HepG2 (cell line): ENCODE measurements around the gene CEP128. TPM values are rescaled to one million over a fixed set of nuclear protein-coding genes. Genes with fewer than 3 reads are reported as not detected.

Experiments
- ATF7-NPFF ChIP-seq: sonication (generic); formaldehyde crosslinking; IDR thresholded peaks from 2 replicates; pipeline ENCODE4 v1.8.1; 2023; ENCODE audit warnings: mild to moderate bottlenecking, low read depth, missing genetic modification reagents, moderate library complexity
- CCDC6 ChIP-seq: sonication (generic); formaldehyde crosslinking; IDR thresholded peaks from 2 replicates; pipeline ENCODE4 v1.8.1; 2022; ENCODE audit warnings: mild to moderate bottlenecking, missing genetic modification reagents, moderate library complexity
- FLYWCH1 ChIP-seq: sonication (generic); formaldehyde crosslinking; IDR thresholded peaks from 2 replicates; pipeline ENCODE4 v1.8.1; 2023; ENCODE audit warnings: mild to moderate bottlenecking, missing genetic modification reagents
- KLF12 ChIP-seq: sonication (generic); formaldehyde crosslinking; IDR thresholded peaks from 2 replicates; pipeline ENCODE4 v1.4.0; 2020; ENCODE audit warnings: missing genetic modification reagents, borderline replicate concordance
- NR1H2 ChIP-seq: sonication (generic); formaldehyde crosslinking; IDR thresholded peaks from 2 replicates; pipeline ENCODE4 v1.8.1; 2022; ENCODE audit warnings: low read depth, missing genetic modification reagents, borderline replicate concordance
- PPARG ChIP-seq: conservative IDR thresholded peaks from 2 replicates; pipeline ENCODE4 v1.6.1; 2016; ENCODE audit warnings: missing biosample characterization, missing genetic modification reagents
- SOX5 ChIP-seq: IDR thresholded peaks from 2 replicates; pipeline ENCODE4 v1.6.1; 2016; ENCODE audit warnings: borderline replicate concordance
- TAF15 ChIP-seq: fragments of 200-400 bp; formaldehyde crosslinking; IDR thresholded peaks from one replicate; pipeline ENCODE4 v1.6.1; 2018; ENCODE audit warnings: mild to moderate bottlenecking, low read depth, low read length; ENCODE audit not compliant: poor library complexity, severe bottlenecking
- TBL1XR1 ChIP-seq: fragments of 150-350 bp; IDR thresholded peaks from 2 replicates; pipeline ENCODE4 v1.6.1; 2014; ENCODE audit warnings: borderline replicate concordance, low read length; ENCODE audit not compliant: partially characterized antibody
- ZFP82 ChIP-seq: sonication (generic); formaldehyde crosslinking; IDR thresholded peaks from 2 replicates; pipeline ENCODE4 v1.5.1; 2020; ENCODE audit warnings: mild to moderate bottlenecking, missing genetic modification reagents, borderline replicate concordance
- ZNF180 ChIP-seq: sonication (generic); formaldehyde crosslinking; IDR thresholded peaks from 2 replicates; pipeline ENCODE4 v1.4.0; 2020; ENCODE audit warnings: low read depth, missing genetic modification reagents, borderline replicate concordance
- ZNF260 ChIP-seq: sonication (generic); formaldehyde crosslinking; IDR thresholded peaks from 2 replicates; pipeline ENCODE4 v1.4.0; 2020; ENCODE audit warnings: missing genetic modification reagents, low read depth, mild to moderate bottlenecking, borderline replicate concordance
- ZNF292 ChIP-seq: sonication (generic); formaldehyde crosslinking; IDR thresholded peaks from 2 replicates; pipeline ENCODE4 v1.8.1; 2022; ENCODE audit warnings: mild to moderate bottlenecking, low read depth, missing genetic modification reagents, borderline replicate concordance
- ZNF547 ChIP-seq: sonication (generic); formaldehyde crosslinking; IDR thresholded peaks from 2 replicates; pipeline ENCODE4 v1.5.1; 2020; ENCODE audit warnings: mild to moderate bottlenecking, missing genetic modification reagents
- ZNF549 ChIP-seq: sonication (generic); formaldehyde crosslinking; IDR thresholded peaks from 2 replicates; pipeline ENCODE4 v1.5.0; 2020; ENCODE audit warnings: missing genetic modification reagents
- ZNF816 ChIP-seq: sonication (generic); formaldehyde crosslinking; IDR thresholded peaks from 2 replicates; pipeline ENCODE4 v1.8.0; 2022; ENCODE audit warnings: missing genetic modification reagents, mild to moderate bottlenecking, borderline replicate concordance
- polyA plus RNA-seq, 8 experiments: library from polyadenylated mRNA; depleted of rRNA in 3 of 8; stranded (reverse) in 7 of 8; unstranded in 1 of 8; fragments of >200 nt; fragmentation: Illumina TruSeq in 4 of 8; extraction: Trizol in 4 of 8; gene quantifications; 2 replicates each; pipeline versions ENCODE4 v1.2.1 to v1.2.3, GENCODE V29; 2011 to 2016; ENCODE audit warnings: low read depth in 4 of 8, missing spikeins in 1 of 8, mixed read lengths in 1 of 8; ENCODE audit not compliant: insufficient read depth in 1 of 8
- total RNA-seq, 5 experiments: library from RNA; depleted of rRNA; stranded (reverse); fragments of >200 nt; fragmentation: Illumina TruSeq; extraction: Trizol; gene quantifications; 2 replicates each; pipeline ENCODE4 v1.2.3, GENCODE V29; 2016; ENCODE audit warnings: low read depth in 1 of 5
- TF ChIP-seq, protein P1 (sequence below): sonication (generic); formaldehyde crosslinking; IDR thresholded peaks from 2 replicates; pipeline ENCODE4 v1.8.1; 2023; ENCODE audit warnings: mild to moderate bottlenecking, missing genetic modification reagents
- TF ChIP-seq, protein P2 (sequence below): sonication (generic); formaldehyde crosslinking; IDR thresholded peaks from 2 replicates; pipeline ENCODE4 v1.8.0; 2022; ENCODE audit warnings: missing genetic modification reagents, mild to moderate bottlenecking, moderate library complexity, borderline replicate concordance
- TF ChIP-seq, protein P3 (sequence below), 2 experiments: sonication (generic) in 1 of 2; formaldehyde crosslinking in 1 of 2; IDR thresholded peaks; 2 replicates each; pipeline versions ENCODE4 v1.6.1 to v1.9.0; 2014 to 2022; ENCODE audit warnings: antibody characterized with exemption in 1 of 2, borderline replicate concordance in 1 of 2, inconsistent platforms in 1 of 2, low read depth in 1 of 2, missing genetic modification reagents in 1 of 2

Gene CEP128
- total and polyA plus RNA-seq, 2 of the 13 experiments (the other 11 are each of a cell fraction or from before 2014, with no cell fraction given): 1.3 to 7.5 TPM

DNA sequence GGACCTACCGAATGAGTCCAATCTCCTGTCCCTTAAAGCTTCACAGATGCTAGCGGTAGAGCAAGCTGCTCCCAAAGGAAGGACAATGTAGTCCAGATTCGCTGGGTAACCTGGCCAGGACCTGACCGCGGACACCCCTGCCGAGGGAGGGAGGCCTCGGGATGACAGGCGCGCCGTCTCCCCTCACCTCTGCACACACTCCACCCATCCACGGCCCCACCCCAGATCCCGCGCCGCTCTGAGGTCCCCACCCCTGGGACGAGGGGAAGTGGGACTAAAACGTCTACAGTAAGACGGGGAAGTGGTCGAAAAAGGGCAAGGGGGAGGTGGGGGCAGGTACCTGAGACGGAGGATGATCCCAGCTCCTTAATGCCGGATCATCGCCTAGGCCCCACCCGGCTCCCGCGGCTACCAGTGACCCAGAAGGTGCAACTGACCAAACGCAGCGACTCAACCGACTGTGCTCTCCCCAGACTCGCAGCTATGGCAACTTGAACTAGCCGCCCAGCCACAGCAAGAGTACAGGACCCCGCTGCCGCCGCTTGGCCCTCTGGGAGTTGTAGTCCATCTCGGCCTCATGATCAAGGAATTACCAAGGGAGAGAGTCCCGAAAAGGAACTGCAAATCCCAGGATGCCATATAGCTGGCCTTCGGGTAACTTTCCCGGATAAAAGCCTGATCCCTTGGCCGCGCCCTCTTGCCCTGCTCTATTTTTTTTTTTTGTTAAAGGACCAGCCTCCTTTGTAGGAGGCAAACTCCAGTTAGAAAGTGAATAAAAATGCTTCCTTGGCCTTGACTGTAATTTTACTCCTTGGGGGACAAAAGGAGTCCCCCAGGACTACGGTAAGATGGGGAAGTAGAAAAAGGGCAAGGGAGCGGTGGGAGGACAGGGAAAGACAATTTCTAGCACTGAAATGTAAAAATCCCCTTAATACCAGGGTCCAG is at the start of gene CEP128 (continued):
- peak; percentile 26; the same call in 1 of the 2 replicates for TF ChIP-seq ZNF180
- TF ChIP-seq ZNF292: peak; percentile 47; the same call in 1 of the 2 replicates
- TF ChIP-seq, protein P1, sequence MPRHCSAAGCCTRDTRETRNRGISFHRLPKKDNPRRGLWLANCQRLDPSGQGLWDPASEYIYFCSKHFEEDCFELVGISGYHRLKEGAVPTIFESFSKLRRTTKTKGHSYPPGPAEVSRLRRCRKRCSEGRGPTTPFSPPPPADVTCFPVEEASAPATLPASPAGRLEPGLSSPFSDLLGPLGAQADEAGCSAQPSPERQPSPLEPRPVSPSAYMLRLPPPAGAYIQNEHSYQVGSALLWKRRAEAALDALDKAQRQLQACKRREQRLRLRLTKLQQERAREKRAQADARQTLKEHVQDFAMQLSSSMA (CRISPR knock-in tag): no peak
- TF ChIP-seq CCDC6 (CRISPR knock-in tag): no peak
- TF ChIP-seq, protein P2, sequence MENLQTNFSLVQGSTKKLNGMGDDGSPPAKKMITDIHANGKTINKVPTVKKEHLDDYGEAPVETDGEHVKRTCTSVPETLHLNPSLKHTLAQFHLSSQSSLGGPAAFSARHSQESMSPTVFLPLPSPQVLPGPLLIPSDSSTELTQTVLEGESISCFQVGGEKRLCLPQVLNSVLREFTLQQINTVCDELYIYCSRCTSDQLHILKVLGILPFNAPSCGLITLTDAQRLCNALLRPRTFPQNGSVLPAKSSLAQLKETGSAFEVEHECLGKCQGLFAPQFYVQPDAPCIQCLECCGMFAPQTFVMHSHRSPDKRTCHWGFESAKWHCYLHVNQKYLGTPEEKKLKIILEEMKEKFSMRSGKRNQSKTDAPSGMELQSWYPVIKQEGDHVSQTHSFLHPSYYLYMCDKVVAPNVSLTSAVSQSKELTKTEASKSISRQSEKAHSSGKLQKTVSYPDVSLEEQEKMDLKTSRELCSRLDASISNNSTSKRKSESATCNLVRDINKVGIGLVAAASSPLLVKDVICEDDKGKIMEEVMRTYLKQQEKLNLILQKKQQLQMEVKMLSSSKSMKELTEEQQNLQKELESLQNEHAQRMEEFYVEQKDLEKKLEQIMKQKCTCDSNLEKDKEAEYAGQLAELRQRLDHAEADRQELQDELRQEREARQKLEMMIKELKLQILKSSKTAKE (CRISPR knock-in tag): no peak
- no peak for TF ChIP-seq ZFP82 (CRISPR knock-in tag)
- TF ChIP-seq ZNF547 (CRISPR knock-in tag): no peak
- TF ChIP-seq TAF15: no peak
- peak; percentile 80 for TF ChIP-seq TBL1XR1
- TF ChIP-seq ZNF549 (CRISPR knock-in tag): no peak
- no peak for TF ChIP-seq ZNF816 (CRISPR knock-in tag)
- TF ChIP-seq, protein P3, sequence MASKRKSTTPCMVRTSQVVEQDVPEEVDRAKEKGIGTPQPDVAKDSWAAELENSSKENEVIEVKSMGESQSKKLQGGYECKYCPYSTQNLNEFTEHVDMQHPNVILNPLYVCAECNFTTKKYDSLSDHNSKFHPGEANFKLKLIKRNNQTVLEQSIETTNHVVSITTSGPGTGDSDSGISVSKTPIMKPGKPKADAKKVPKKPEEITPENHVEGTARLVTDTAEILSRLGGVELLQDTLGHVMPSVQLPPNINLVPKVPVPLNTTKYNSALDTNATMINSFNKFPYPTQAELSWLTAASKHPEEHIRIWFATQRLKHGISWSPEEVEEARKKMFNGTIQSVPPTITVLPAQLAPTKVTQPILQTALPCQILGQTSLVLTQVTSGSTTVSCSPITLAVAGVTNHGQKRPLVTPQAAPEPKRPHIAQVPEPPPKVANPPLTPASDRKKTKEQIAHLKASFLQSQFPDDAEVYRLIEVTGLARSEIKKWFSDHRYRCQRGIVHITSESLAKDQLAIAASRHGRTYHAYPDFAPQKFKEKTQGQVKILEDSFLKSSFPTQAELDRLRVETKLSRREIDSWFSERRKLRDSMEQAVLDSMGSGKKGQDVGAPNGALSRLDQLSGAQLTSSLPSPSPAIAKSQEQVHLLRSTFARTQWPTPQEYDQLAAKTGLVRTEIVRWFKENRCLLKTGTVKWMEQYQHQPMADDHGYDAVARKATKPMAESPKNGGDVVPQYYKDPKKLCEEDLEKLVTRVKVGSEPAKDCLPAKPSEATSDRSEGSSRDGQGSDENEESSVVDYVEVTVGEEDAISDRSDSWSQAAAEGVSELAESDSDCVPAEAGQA (IDR thresholded peaks at IDR 0.05; ENCODE audit: low read depth): no peak
- TF ChIP-seq, protein P3 (CRISPR knock-in tag; IDR thresholded peaks at IDR 0.05; ENCODE audit: borderline replicate concordance): no peak
- no peak for TF ChIP-seq FLYWCH1 (CRISPR knock-in tag)
- TF ChIP-seq ATF7-NPFF (CRISPR knock-in tag): 0 out of 2 replicates have a peak, but pooled peaks have one; percentile 34
- no peak for TF ChIP-seq ZNF260 (CRISPR knock-in tag)
- TF ChIP-seq SOX5 (CRISPR knock-in tag): no peak
- TF ChIP-seq PPARG: 0 out of 2 replicates have a peak, but pooled peaks have one; percentile 32
- TF ChIP-seq KLF12 (CRISPR knock-in tag): peak; percentile 92; the same call in 1 of the 2 replicates
- no peak for TF ChIP-seq NR1H2
